Right ventricle myocardium inferior (tissue), 1 donor: Measurements from ENCODE around the gene CCDC183. TPM values are rescaled to one million over a fixed set of nuclear protein-coding genes. Genes with fewer than 3 reads are reported as not detected.
"Not testable (repeated sequence)": the region's sequence is repeated elsewhere in the genome, so short reads cannot be mapped to it uniquely, and the experiment has no call there.

Experiments used
- ATAC-seq: fragments of 200-7000 bp; cut with Tn5 transposase; one replicate; pipeline ENCODE4 v1.9.1; 2020; ENCODE audit warnings: mild to moderate bottlenecking, moderate library complexity
- DNase-seq: peaks from one replicate; pipeline ENCODE4 v3.0.0; 2021; ENCODE audit errors: missing footprints
- intact Hi-C: fragments of 100-400 bp; cut with DNase I; formaldehyde crosslinking; loops from one replicate; pipeline ENCODE4 v1.11.0; 2022
- total RNA-seq: library from RNA; stranded (reverse); fragmentation: NEBNext Ultra II Directional; extraction: Animal tissue kit (Norgen Biotek cat#: 25700); gene quantifications from one replicate; pipeline ENCODE4 v1.2.1, GENCODE V29; 2021
- donor health status: DM: no; HTN: yes; CAD: no; lungs with severe emphysema.

Gene CCDC183
- total RNA-seq, 1 donor from 2014 or later: 1.6 TPM

- no peak for DNase-seq
- intact Hi-C loops: no loop called here
- ATAC-seq: no peak
Observed at GRCh38 chr9:136776947-136777346, 19.2 kb upstream of the CCDC183 start.

DNA sequence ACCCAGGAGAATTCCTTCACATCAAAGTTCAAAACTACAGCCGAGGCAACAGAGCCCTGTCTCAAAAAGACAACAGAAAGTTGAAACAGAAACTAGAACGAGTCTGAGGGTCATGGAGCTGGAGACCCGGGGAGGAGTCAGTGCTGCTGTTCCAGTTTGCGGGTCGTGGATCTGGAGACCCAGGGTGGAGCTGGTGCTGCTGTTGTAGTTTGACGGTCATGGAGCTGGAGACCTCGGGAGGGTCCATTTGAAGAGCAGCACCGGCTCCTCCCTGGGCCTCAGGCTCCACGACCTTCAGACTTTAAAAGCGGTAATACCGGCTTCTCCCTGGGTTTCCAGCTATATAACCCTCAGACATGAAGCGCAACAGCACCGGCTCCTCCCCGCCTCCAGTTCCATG is 18.8 kb upstream of the CCDC183 start:
- no peak for DNase-seq

GRCh38 chr9:136779808-136780207 is 16.3 kb upstream of the CCDC183 start:
- intact Hi-C loops: loop anchor here (10.0 kb wide), 1 partner anchor 285 kb away; no protein-coding TSS in a partner anchor
- no peak for ATAC-seq
- no peak for DNase-seq

More for the DNA sequence above, 18.8 kb upstream of the CCDC183 start:
- intact Hi-C loops: no loop called here
- ATAC-seq: no peak

- DNase-seq: no peak
- ATAC-seq: no peak
- intact Hi-C loops: loop anchor here (10.0 kb wide), 1 partner anchor 282 kb away; no protein-coding TSS in a partner anchor
Observed at GRCh38 chr9:136782452-136782851, 13.7 kb upstream of the CCDC183 start.

- DNase-seq (no peak), ATAC-seq (no peak)
- intact Hi-C loops: loop anchor here (10.0 kb wide), 1 partner anchor 280 kb away; no protein-coding TSS in a partner anchor
Observed at GRCh38 chr9:136784249-136784996, 11.7 kb upstream of the CCDC183 start.

DNA sequence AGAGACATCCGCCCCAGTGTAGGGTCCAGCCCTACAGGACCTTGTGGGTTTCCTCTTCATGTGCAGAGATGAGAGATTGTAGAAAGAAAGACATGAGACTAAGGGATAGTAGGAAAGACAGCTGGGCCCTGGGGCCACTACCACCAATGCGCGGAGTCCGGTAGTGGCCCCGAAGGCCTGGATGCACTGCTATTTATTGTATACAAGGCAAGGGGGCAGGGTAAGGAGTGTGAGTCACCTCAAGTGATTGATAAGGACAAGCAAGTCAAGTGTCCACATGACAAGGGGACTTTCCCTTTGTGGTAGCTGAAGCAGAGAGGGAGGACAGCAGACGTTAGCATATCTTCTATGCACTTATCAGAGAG is 11.2 kb upstream of the CCDC183 start:
- ATAC-seq: no peak
- intact Hi-C loops: loop anchor here (10.0 kb wide), 1 partner anchor 280 kb away; no protein-coding TSS in a partner anchor
- no peak for DNase-seq

DNA sequence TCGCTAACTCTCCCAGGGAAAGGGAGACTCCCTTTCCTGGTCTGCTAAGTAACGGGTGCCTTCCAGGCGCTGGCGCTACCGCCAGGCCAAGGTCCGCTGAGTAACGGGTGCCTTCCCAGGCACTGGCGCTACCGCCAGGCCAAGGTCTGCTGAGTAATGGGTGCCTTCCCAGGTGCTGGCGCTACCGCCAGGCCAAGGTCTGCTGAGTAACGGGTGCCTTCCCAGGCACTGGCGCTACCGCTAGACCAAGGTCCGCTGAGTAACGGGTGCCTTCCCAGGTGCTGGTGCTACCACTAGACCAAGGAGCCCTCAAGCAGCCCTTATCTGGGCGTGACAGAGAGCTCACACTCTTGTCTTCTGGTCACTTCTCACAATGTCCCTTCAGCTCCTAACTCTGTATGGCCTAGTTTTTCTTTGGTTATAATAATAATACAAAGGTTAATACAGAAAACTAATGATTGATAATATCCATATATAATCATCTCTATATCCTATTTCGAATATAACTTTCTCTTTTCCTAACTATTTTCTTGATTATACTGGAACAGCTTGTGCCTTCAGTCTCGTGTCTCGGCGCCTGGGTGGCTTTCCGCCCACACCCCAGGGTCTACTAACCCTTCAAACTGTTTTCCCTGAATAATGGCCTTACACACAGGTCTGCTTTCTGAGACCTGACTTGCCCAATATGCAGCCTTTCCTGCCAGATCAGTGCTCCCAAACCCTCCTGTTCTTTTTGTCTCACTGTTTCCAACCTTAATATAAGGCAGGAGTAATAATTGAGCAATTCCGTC is 10.4 kb upstream of the CCDC183 start:
- intact Hi-C loops: loop anchor here (2.0 to 10.0 kb wide), 2 partner anchors 249 to 279 kb away; no protein-coding TSS in a partner anchor
- DNase-seq, ATAC-seq: not testable (repeated sequence)

DNA sequence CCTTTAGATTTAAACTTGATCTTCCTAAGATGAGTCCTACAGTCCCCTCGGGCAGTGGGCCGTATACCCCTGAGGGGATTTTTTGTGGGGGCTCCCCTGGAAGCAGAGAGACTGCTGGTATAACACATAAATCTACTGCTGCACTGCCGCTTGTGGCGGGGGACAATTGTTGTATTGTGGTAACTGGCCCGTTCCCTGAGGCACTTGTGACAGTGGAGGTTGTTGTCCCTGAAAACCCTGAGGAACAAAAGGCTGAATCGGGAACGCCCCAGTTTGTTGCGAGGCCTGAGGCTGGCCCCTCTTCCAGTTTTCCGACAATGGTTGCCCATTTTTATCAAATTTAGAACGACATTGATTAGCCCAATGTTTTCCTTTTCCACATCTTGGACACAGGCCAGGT is 9.7 kb upstream of the CCDC183 start:
- DNase-seq (no peak), ATAC-seq (no peak)
- intact Hi-C loops: loop anchor here (2.0 to 10.0 kb wide), 2 partner anchors 248 to 278 kb away; no protein-coding TSS in a partner anchor

GRCh38 chr9:136786983-136787382 is 9.2 kb upstream of the CCDC183 start:
- ATAC-seq, DNase-seq: not testable (repeated sequence)
- intact Hi-C loops: loop anchor here (2.0 to 10.0 kb wide), 2 partner anchors 248 to 278 kb away; no protein-coding TSS in a partner anchor

- DNase-seq: peak; percentile 86
- intact Hi-C loops: loop anchor here (2.0 to 10.0 kb wide), 2 partner anchors 247 to 277 kb away; no protein-coding TSS in a partner anchor
- no peak for ATAC-seq
Observed at GRCh38 chr9:136787690-136788400, 8.3 kb upstream of the CCDC183 start.

DNA sequence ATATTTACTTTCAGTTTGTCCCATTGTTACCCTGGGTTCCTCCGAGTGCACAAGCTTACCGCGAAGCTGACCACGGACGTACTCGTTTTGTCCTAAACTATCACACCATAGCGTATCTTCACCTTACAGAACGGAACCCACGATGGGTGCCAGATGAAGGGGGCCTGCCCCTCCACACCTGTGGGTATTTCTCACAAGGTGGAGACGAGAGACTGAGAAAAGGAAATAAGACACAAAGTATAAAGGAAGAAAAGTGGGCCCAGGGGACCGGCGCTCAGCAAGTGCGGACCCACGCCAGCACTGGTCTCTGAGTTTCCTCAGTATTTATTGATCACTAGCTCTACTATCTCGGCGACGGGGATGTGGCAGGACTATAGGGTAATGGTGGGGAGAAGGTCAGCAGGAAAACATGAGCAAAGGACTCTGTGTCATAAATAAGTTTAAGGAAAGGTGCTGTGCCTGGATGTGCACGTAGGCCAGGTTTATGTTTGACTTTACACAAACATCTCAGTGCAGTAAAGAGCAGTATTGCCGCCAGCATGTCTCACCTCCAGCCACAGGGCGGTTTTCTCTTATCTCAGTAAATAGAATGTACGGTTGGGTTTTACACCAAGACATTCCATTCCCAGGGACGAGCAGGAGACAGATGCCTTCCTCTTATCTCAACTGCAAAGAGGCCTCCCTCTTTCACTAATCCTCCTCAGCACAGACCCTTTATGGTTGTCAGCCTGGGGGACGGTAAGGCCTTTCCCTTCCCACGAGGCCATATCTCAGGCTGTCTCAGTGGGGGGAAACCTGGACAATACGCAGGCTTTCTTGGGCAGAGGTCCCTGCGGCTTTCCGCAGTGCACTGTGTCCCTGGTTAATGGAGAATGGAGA is 7.3 kb upstream of the CCDC183 start:
- intact Hi-C loops: loop anchor here (10.0 kb wide), 1 partner anchor 276 kb away; no protein-coding TSS in a partner anchor
- ATAC-seq, DNase-seq: not testable (repeated sequence)

- intact Hi-C loops: loop anchor here (10.0 kb wide), 1 partner anchor 275 kb away; no protein-coding TSS in a partner anchor
- DNase-seq (no peak), ATAC-seq (no peak)
Observed at GRCh38 chr9:136789523-136789937, 6.6 kb upstream of the CCDC183 start.

GRCh38 chr9:136790640-136791515 is 5.3 kb upstream of the CCDC183 start, which contains the start of gene TMEM141:
Gene TMEM141, plus strand, starts transcription at chr9:136791344. Its CDS starts 27 bp downstream, at chr9:136791371.
- ATAC-seq (peak; percentile 96), DNase-seq (peak; percentile 100)
- intact Hi-C loops: loop anchor here (1.0 to 5.0 kb wide), 4 partner anchors 16 to 431 kb away; partner anchors contain the start of genes C8G, FBXW5, PHPT1 and RABL6

- intact Hi-C loops: loop anchor here (1.0 to 5.0 kb wide), 4 partner anchors 16 to 431 kb away; partner anchors contain the start of genes C8G, FBXW5, PHPT1 and RABL6
Observed at GRCh38 chr9:136791516-136792276, 4.4 kb upstream of the CCDC183 start.

GRCh38 chr9:136792321-136793085 is 3.6 kb upstream of the CCDC183 start:
- intact Hi-C loops: loop anchor here (5.0 kb wide), 1 partner anchor 430 kb away; the partner anchor contains the start of gene RNF208
- DNase-seq: no peak
- ATAC-seq: no peak

More at GRCh38 chr9:136791516-136792276, 4.4 kb upstream of the CCDC183 start:
- ATAC-seq (no peak), DNase-seq (no peak)
